SKM-1 treated with dmso at 0.1 percent for 144 hours (cell line): ENCODE data around the gene SLC38A11.

Experiments used
- DNase-seq: peaks from one replicate; lab custom pipeline; 2025; ENCODE audit not compliant: unreplicated experiment; lab: John Stamatoyannopoulos, UW

Gene SLC38A11

DNA sequence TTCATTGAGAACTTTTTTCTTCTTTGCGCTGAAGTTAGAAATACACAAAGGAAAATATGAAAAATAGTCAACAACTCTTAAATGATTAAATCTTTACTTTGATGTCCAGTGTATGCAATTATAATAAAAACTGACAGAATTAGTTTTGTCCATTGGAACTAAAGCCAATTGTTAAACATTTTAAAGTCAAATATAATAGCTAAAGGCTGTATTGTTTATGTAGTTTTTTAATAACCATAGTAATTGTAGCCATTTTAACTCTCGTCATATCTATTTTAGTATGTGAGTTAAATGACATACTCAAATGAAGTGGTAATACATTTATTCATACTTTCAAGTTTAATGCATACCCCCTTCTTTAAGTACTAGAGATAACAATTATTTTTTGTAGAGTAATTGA, 109.0 kb downstream of the SLC38A11 start:
- DNase-seq, result no peak
